Activated naive CD4-positive, alpha-beta T cell treated with anti-CD3 and anti-CD28 coated beads, Interleukin-2, amount 10 ng/mL, durations not matched to agents 7 days and 5 days (primary cell): ENCODE measurements around the gene HMGB4.

Source experiments
- CTCF ChIA-PET: fragments of 350-600 bp; sonication (Branson Sonifier 250); formaldehyde crosslinking; loops from one replicate; lab custom pipeline; 2021; ENCODE audit warnings: antibody characterized with exemption; lab: Charles Lee
- DNase-seq: peaks from one replicate; pipeline ENCODE4 v3.0.0-alpha.2; 2020
- H3K27ac Mint-ChIP-seq: one replicate; pipeline ENCODE4 v1.8.0; 2021; ENCODE audit warnings: mild to moderate bottlenecking, moderate library complexity, mixed read lengths
- H3K27me3 Mint-ChIP-seq: one replicate; pipeline ENCODE4 v1.8.0; 2021; ENCODE audit warnings: mild to moderate bottlenecking, mixed read lengths
- H3K36me3 Mint-ChIP-seq: one replicate; pipeline ENCODE4 v1.8.0; 2021; ENCODE audit warnings: mixed read lengths
- H3K4me1 Mint-ChIP-seq: one replicate; pipeline ENCODE4 v1.8.0; 2021; ENCODE audit warnings: mixed read lengths
- H3K4me3 Mint-ChIP-seq: one replicate; pipeline ENCODE4 v1.8.0; 2021; ENCODE audit warnings: mild to moderate bottlenecking, moderate library complexity, mixed read lengths
- H3K9me3 Mint-ChIP-seq: one replicate; pipeline ENCODE4 v1.8.0; 2021; ENCODE audit warnings: mixed read lengths

HMGB4 gene, protein sequence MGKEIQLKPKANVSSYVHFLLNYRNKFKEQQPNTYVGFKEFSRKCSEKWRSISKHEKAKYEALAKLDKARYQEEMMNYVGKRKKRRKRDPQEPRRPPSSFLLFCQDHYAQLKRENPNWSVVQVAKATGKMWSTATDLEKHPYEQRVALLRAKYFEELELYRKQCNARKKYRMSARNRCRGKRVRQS

DNA sequence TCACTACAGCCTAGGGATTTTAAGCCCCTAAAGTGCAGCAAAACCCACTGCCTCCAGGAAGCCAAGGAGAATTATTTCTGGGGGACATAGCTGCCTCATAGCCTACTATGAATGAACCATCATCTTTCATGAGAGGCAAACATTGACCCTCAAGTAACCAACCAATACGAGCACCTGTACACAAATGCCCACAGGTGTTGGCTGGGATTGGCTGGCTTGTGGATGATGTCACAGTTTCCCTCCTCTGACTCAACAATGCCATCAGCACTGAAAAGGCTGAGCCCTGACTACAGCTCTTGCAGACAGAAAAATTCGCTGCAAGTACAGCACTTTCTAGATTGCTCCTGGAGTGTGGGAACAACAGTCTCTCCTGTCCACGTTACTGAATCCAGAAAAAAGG is at the start of gene HMGB4:
TSS of gene HMGB4 (plus strand) at position 301 of the 400 bp plus-strand sequence. CDS start 113 bp downstream, outside the sequence.
- DNase-seq = no peak
- H3K36me3 Mint-ChIP-seq = no peaks in the 10 kb centered on the region
- no peak within 1 kb of the TSS for H3K4me3 Mint-ChIP-seq
- no peak within 1 kb of the TSS for H3K27ac Mint-ChIP-seq
- no peaks in the 10 kb centered on the region for H3K9me3 Mint-ChIP-seq
- CTCF ChIA-PET = no interaction called here
- H3K27me3 Mint-ChIP-seq = peaks cover 4% of the 10 kb centered on the region
- no peaks in the 10 kb centered on the region for H3K4me1 Mint-ChIP-seq

DNA sequence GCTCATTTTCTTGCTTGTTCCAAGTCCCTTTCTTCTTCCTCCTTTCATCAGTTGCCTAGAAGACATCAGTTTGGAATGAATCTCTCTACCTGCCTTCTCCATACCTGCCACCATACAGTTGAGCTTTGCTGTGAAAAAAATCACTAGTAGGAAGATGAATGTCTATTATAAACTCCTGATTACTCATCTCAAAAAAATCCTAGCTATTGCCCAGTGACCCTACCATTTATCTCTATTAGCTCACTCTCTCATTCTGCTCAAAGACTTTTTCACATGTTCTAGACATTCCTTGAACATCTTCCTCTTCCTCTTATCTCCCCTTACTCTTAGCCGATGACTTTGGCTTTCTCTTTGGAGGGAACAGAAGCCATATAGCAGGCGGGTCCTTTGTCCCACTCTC is 49.7 kb upstream of the HMGB4 start:
- Mint-ChIP-seq H3K27me3 (peaks cover 3% of the 10 kb centered on the region), H3K27ac (no peak overlapping the region), H3K4me3 (no peak overlapping the region), H3K36me3 (no peaks in the 10 kb centered on the region), H3K4me1 (no peaks in the 10 kb centered on the region), H3K9me3 (no peaks in the 10 kb centered on the region)
- CTCF ChIA-PET = no interaction called here
- DNase-seq = no peak

DNA sequence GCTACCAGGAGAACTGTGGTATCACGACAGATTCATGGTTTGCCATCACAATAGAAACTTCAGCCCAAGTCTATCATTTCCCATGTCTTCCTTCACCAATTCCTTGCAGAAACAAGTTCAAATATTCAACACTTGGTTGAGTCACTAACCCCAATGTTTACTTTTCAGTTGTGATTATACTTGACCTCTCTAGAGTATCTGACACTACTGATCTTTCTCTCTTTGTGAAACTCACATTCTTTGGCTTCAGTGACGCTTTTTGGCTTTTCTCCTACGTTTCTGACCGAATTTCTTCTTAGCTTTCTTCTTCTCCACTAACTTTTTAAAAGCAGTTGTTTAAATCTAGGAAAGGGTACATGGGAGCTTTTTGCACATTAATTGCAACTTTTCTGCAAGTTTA is 48.8 kb upstream of the HMGB4 start:
- Mint-ChIP-seq H3K4me1 (no peaks in the 10 kb centered on the region), H3K4me3 (no peak overlapping the region), H3K27me3 (peaks cover 3% of the 10 kb centered on the region), H3K9me3 (no peaks in the 10 kb centered on the region), H3K36me3 (no peaks in the 10 kb centered on the region), H3K27ac (no peak overlapping the region)
- no peak for DNase-seq
- CTCF ChIA-PET = no interaction called here

DNA sequence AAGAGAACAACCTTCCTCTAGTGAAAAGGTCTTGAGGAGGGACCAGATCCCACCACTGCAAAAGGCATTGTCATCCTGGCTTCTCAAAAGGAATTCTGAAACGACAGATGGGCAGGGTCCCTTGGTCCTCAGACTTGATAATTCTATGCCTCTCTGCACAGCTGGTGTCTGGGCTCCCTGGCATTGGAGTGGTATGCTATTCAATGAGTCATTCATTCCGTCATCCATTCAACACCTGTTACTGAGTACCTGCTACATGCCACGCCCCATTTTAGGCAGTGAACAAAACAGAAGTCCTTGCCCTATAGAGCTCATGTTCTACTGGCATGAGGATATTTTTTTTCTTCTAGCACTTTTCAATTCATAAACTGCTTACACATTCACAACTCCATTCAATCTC is 45.8 kb upstream of the HMGB4 start:
- CTCF ChIA-PET = no interaction called here

DNA sequence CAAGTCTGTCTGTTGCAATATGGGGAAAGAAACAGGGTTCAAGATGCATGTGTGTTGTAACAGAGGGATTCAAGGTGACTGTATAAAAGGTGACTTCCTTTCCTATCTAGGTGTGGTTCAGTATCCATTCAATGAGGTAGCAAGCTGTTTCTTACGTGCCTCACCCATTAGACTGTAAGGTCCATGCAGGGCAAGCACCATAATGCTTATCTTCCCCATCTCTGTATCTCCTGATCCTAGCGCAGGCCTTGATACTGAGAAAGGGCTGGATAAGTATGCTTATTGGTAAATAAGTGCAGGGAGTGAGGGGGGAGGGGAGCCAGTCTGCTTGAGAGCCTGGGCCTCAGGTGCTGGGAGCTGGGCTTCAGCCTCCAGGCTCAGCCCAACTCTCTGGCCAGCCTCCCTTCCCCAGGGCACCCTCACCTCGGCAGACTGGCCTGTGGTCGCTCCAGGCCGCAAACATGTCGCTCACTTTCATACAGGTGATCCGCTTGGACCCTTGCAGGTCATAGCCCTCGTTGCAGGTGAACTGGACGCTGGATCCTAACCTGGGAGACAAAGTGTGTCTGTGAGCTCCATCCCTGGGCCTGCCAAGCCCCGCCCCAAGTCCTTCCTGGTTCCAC is 44.5 kb upstream of the HMGB4 start:
- H3K27me3 Mint-ChIP-seq = peaks cover 3% of the 10 kb centered on the region
- CTCF ChIA-PET = no interaction called here

More for the DNA sequence above, 45.8 kb upstream of the HMGB4 start:
- H3K27me3 Mint-ChIP-seq = peaks cover 3% of the 10 kb centered on the region
- no peaks in the 10 kb centered on the region for H3K4me1 Mint-ChIP-seq
- DNase-seq = no peak
- no peaks in the 10 kb centered on the region for H3K9me3 Mint-ChIP-seq
- H3K36me3 Mint-ChIP-seq = no peaks in the 10 kb centered on the region
- H3K27ac Mint-ChIP-seq = no peak overlapping the region
- H3K4me3 Mint-ChIP-seq = no peak overlapping the region

DNA sequence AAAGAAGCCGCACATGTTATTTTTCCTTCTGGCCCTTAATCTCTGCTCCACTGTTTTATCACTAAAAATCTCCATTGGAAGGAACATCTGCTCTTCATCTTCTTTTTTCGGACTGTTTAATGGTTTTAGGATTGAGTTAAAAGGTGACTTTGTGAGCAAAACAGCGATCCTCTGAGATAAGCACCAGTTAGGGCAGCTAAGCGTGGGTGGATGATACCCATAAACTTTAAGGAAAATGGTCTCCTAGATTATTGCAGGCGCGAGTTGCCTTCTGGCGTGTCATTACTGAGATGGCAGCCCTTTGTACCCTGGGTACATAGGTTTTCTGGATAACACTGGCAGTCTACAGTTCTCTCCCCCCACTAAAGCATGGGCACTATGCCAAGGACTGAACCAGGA is 44.0 kb upstream of the HMGB4 start:
- Mint-ChIP-seq H3K4me3 (no peak overlapping the region), H3K9me3 (no peaks in the 10 kb centered on the region), H3K27ac (no peak overlapping the region), H3K36me3 (no peaks in the 10 kb centered on the region), H3K27me3 (peaks cover 3% of the 10 kb centered on the region), H3K4me1 (no peaks in the 10 kb centered on the region)
- no peak for DNase-seq
- CTCF ChIA-PET = no interaction called here

More for the DNA sequence above, 44.5 kb upstream of the HMGB4 start:
- Mint-ChIP-seq H3K4me1 (no peaks in the 10 kb centered on the region), H3K27ac (no peak overlapping the region), H3K4me3 (no peak overlapping the region), H3K36me3 (no peaks in the 10 kb centered on the region), H3K9me3 (no peaks in the 10 kb centered on the region)
- DNase-seq = no peak

DNA sequence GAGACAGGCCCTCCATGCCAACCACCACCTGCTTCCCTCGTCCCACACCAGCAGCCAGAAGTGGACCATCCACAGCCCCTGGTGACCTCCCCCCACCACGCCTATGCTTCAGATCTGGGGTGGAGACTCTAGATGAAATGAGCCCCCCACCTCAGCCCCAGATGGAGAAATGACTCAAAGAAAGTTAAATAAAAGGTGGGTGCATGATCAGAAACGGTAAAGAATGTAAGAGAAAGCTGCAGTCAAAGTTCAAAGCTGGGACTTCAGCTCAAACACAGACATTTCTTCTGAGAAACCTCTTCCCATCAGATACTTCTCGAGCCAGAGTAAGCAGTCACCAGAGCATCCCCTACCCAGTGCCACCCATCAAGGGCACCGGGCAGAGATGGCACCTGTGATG is 43.1 kb upstream of the HMGB4 start:
- no peak for DNase-seq
- no peaks in the 10 kb centered on the region for H3K9me3 Mint-ChIP-seq
- no peak overlapping the region for H3K27ac Mint-ChIP-seq
- peaks cover 3% of the 10 kb centered on the region for H3K27me3 Mint-ChIP-seq
- CTCF ChIA-PET = no interaction called here
- H3K4me3 Mint-ChIP-seq = no peak overlapping the region
- no peaks in the 10 kb centered on the region for H3K4me1 Mint-ChIP-seq
- H3K36me3 Mint-ChIP-seq = no peaks in the 10 kb centered on the region

DNA sequence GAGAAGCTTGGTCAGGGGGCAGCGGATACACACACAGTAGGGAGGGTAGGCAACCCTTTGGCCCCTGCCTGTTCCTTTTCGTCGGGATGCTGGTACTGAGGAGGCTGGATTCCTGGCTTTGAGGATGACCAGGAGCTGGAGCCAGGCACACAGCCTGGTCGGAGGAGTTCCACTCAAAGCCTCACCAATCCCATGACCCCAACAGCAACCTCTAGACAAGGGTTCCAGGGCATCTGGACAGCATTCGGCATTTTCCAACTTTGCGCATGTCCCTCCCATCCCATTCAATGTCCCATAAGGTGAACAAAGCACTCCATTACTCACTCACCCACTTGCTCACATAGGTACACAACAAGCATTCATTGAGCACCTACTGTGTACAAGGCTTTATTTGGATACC is 42.6 kb upstream of the HMGB4 start:
- H3K9me3 Mint-ChIP-seq = no peaks in the 10 kb centered on the region
- no peaks in the 10 kb centered on the region for H3K36me3 Mint-ChIP-seq
- peaks cover 3% of the 10 kb centered on the region for H3K27me3 Mint-ChIP-seq

DNA sequence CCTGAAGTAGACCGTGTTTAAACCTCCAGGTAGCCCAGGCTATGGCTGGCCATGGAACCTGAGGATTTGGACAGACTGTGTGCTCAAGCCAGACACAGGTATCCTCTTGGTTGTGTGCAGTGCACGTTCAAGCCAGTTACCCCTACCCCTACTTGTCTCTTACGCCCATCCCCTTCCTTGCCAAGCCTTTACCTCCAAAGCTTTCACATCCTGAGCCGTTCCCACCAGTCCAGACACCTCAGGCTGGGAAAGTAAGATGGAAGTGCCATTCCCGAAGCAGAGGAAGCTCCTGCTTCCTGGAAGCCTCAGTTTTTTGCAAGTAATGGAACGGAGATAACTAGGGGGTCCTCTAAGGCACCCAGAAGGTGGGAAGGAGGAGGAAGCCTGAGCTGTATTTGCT is 41.5 kb upstream of the HMGB4 start:
- no peaks in the 10 kb centered on the region for H3K4me1 Mint-ChIP-seq
- H3K36me3 Mint-ChIP-seq = no peaks in the 10 kb centered on the region
- DNase-seq = no peak
- CTCF ChIA-PET = no interaction called here
- no peaks in the 10 kb centered on the region for H3K9me3 Mint-ChIP-seq
- H3K27me3 Mint-ChIP-seq = peaks cover 3% of the 10 kb centered on the region
- no peak overlapping the region for H3K4me3 Mint-ChIP-seq
- no peak overlapping the region for H3K27ac Mint-ChIP-seq

More for the DNA sequence above, 42.6 kb upstream of the HMGB4 start:
- Mint-ChIP-seq H3K4me3 (no peak overlapping the region), H3K4me1 (no peaks in the 10 kb centered on the region), H3K27ac (no peak overlapping the region)
- no peak for DNase-seq
- CTCF ChIA-PET = no interaction called here

DNA sequence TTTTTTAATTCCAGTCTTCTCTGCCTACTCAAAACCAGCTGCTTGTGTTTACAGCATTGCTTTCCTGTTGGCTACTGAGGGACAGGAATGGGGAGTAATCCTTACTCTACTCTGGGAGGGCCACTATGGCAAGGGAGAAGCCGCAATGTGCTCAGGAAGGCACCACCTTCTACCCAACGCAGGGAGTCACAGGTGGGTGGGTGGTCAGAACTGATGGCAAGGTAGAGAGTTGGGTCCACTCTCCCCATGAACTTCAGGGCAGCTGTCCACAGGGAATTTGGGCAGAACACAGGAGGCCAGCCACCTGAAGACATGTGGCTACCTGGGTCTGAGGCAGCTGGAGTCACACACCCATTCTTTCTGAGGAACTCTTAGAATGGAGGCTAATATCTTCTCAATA is 40.5 kb upstream of the HMGB4 start:
- CTCF ChIA-PET = no interaction called here
- H3K9me3 Mint-ChIP-seq = no peaks in the 10 kb centered on the region
- no peaks in the 10 kb centered on the region for H3K36me3 Mint-ChIP-seq
- H3K4me1 Mint-ChIP-seq = no peaks in the 10 kb centered on the region
- no peak for DNase-seq
- H3K4me3 Mint-ChIP-seq = no peak overlapping the region
- no peak overlapping the region for H3K27ac Mint-ChIP-seq
- no peaks in the 10 kb centered on the region for H3K27me3 Mint-ChIP-seq

DNA sequence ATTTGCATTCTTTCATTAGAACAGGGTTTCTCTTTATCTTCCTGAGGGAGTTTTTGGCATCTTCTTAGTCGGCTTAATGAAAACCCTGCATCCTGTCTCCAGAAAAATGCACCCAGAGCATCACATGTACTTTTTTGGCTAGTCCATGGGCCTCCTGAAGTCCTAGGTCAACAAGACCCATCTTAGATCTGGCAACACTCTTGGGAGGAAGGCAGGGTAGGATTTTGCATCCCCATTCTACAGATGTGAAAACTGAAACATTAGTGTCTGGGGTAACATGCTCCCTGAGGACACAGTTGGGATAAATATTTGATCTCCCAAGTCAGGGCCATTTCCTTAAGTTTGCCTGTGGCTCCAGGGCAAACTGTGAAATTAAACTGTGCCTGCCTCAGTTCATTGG is 40.0 kb upstream of the HMGB4 start:
- no peaks in the 10 kb centered on the region for H3K36me3 Mint-ChIP-seq
- CTCF ChIA-PET = no interaction called here
- peaks cover 2% of the 10 kb centered on the region for H3K9me3 Mint-ChIP-seq
- no peak overlapping the region for H3K4me3 Mint-ChIP-seq
- H3K27me3 Mint-ChIP-seq = no peaks in the 10 kb centered on the region
- no peak overlapping the region for H3K27ac Mint-ChIP-seq
- DNase-seq = no peak
- H3K4me1 Mint-ChIP-seq = no peaks in the 10 kb centered on the region

DNA sequence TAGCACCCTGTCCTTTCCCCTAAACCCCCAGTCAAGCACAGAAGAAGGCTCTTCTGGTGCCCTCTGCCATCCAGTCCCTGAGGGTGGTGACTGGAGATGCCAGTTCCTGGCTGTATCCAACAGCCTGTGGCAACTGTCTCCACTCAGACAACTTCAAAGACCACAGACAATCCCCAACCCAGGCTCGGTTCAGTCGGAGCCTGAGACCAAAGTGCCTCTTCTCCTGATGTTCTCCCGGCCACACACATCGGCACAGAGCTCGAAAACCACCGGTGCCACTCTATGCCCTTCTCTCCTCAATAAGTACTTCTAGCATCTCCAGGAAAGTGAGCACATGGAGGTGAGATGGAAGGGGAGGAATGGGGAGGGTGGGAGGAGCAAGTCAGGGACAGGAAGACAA is 39.6 kb upstream of the HMGB4 start:
- no peak overlapping the region for H3K4me3 Mint-ChIP-seq
- no peaks in the 10 kb centered on the region for H3K4me1 Mint-ChIP-seq
- DNase-seq = no peak
- H3K27ac Mint-ChIP-seq = no peak overlapping the region
- CTCF ChIA-PET = no interaction called here
- no peaks in the 10 kb centered on the region for H3K27me3 Mint-ChIP-seq
- peaks cover 6% of the 10 kb centered on the region for H3K9me3 Mint-ChIP-seq
- no peaks in the 10 kb centered on the region for H3K36me3 Mint-ChIP-seq

DNA sequence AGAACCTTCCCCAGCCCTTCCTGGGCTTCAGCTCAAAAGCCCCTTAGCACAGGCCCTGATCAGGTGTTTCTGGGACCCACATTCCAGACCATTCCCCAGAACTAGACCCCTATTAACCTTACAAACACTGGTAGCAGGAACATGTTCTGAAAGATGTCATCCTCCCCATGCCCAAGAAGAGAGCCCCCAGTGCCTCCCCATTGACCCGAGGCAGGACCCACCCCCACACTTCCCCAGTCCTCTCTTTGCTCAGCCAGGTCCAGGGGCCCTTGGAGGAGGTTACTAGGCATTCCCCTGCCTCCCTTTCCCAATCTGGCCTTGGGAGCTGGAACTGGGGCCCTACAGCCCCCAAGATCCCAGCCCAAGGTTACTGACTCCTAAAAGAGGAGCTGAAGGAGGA is 38.9 kb upstream of the HMGB4 start:
- Mint-ChIP-seq H3K4me3 (no peak overlapping the region), H3K36me3 (no peaks in the 10 kb centered on the region), H3K27ac (no peak overlapping the region), H3K4me1 (no peaks in the 10 kb centered on the region), H3K9me3 (peaks cover 8% of the 10 kb centered on the region), H3K27me3 (no peaks in the 10 kb centered on the region)
- CTCF ChIA-PET = no interaction called here
- no peak for DNase-seq

DNA sequence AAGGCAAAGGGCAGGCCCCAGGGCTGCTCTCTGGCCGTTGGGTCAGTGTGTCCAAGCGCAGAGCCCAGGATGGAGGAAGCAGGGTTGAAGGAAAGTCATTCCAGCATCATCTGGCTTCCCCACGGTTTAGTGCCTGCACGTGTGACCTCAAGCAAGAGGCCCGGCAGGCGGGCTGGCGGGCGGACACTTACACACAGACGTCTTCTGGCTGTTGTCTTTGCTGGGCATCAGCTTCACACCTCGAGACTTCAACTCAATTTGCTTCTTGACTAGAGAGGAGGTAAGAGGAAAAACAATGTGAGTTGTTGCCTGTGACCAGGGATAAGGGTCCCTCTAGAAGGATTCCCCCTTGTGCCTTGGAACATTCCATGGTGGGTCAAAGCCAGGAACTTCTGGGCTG is 38.4 kb upstream of the HMGB4 start:
- Mint-ChIP-seq H3K27ac (no peak overlapping the region), H3K4me1 (no peaks in the 10 kb centered on the region), H3K27me3 (no peaks in the 10 kb centered on the region), H3K4me3 (no peak overlapping the region), H3K36me3 (no peaks in the 10 kb centered on the region), H3K9me3 (peaks cover 8% of the 10 kb centered on the region)
- CTCF ChIA-PET = no interaction called here
- no peak for DNase-seq

DNA sequence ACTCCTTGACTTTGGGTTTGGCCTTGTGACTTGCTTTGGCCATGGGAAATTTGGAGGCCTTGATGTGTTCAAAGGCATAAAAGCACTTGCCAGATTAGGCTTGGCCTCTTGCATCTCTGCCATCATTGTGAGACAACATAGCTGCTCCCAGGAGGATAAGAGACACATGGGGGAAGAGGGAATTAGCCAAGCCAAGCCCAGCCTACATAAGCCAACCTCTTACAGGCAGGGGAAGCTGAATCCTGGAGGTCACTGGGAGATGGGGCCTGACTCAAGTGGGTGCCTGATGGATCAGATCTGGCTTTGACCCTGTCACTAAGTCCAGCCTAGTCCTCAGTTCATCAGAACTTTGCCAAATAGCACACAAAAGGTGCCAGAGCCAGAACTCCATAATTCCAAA is 37.6 kb upstream of the HMGB4 start:
- CTCF ChIA-PET = no interaction called here
- DNase-seq = no peak
- Mint-ChIP-seq H3K27ac (no peak overlapping the region), H3K4me3 (no peak overlapping the region), H3K9me3 (peaks cover 8% of the 10 kb centered on the region), H3K4me1 (no peaks in the 10 kb centered on the region), H3K36me3 (no peaks in the 10 kb centered on the region), H3K27me3 (no peaks in the 10 kb centered on the region)
